Keratinocyte (primary cell): ENCODE data around the gene TTLL8. TPM values are rescaled to one million over a fixed set of nuclear protein-coding genes. Genes with fewer than 3 reads are reported as not detected.

Experiments
- DNase-seq: peaks from one replicate; pipeline ENCODE4 v3.0.0-alpha.2; 2011; ENCODE audit warnings: low read depth, missing footprints, low spot score
- FAIRE-seq: peaks from 2 replicates; lab custom pipeline; 2011; peaks lifted over from hg19 to GRCh38; lab: Jason Lieb, UNC
- H2AFZ ChIP-seq: 2 replicates; pipeline ENCODE4 v1.6.0; 2012; ENCODE audit warnings: low read length, control low read depth, inconsistent platforms; ENCODE audit not compliant: control insufficient read depth
- H3K27ac ChIP-seq: 2 replicates; pipeline ENCODE4 v1.5.1; 2011; ENCODE audit warnings: low read length; ENCODE audit not compliant: control insufficient read depth, insufficient read depth
- H3K27me3 ChIP-seq: 3 replicates; pipeline ENCODE4 v1.6.0; 2011; ENCODE audit warnings: low read length; ENCODE audit not compliant: control insufficient read depth, insufficient read depth; ENCODE audit errors: extremely low read depth
- H3K36me3 ChIP-seq, 2 experiments: 2 replicates in 1 of 2; 3 replicates in 1 of 2; pipeline ENCODE4 v1.5.1; 2011; ENCODE audit warnings: low read length in 2 of 2, mild to moderate bottlenecking in 1 of 2; ENCODE audit not compliant: control insufficient read depth in 2 of 2, insufficient read depth in 2 of 2; ENCODE audit errors: extremely low read depth in 1 of 2
- H3K4me1 ChIP-seq: 3 replicates; pipeline ENCODE4 v1.5.1; 2011; ENCODE audit warnings: low read length; ENCODE audit not compliant: control insufficient read depth, insufficient read depth; ENCODE audit errors: extremely low read depth
- H3K4me2 ChIP-seq: 3 replicates; pipeline ENCODE4 v1.6.0; 2011; ENCODE audit warnings: low read depth, low read length; ENCODE audit not compliant: control insufficient read depth, insufficient read depth; ENCODE audit errors: extremely low read depth
- H3K4me3 ChIP-seq, 3 experiments: fragments of 200-600 bp in 1 of 3; sonication (generic) in 1 of 3; 2 replicates in 2 of 3; 3 replicates in 1 of 3; pipeline ENCODE4 v1.5.1; 2011 to 2016; ENCODE audit warnings: low read length in 3 of 3, mild to moderate bottlenecking in 3 of 3, control low read depth in 2 of 3, inconsistent platforms in 1 of 3, low read depth in 1 of 3, mixed read lengths in 1 of 3, mixed run types in 1 of 3, moderate library complexity in 1 of 3; ENCODE audit not compliant: control insufficient read depth in 2 of 3, insufficient read depth in 2 of 3; ENCODE audit errors: extremely low read depth in 1 of 3
- H3K79me2 ChIP-seq: 2 replicates; pipeline ENCODE4 v1.6.0; 2012; ENCODE audit warnings: low read length; ENCODE audit not compliant: control insufficient read depth, insufficient read depth
- H3K9ac ChIP-seq: 3 replicates; pipeline ENCODE4 v1.6.0; 2011; ENCODE audit warnings: low read length; ENCODE audit not compliant: control insufficient read depth, insufficient read depth; ENCODE audit errors: extremely low read depth
- H3K9me1 ChIP-seq: 3 replicates; pipeline ENCODE4 v1.6.0; 2011; ENCODE audit warnings: low read length; ENCODE audit not compliant: control insufficient read depth, insufficient read depth; ENCODE audit errors: extremely low read depth
- H3K9me3 ChIP-seq: 2 replicates; pipeline ENCODE4 v1.5.1; 2012; ENCODE audit warnings: low read depth, low read length; ENCODE audit not compliant: control insufficient read depth
- H4K20me1 ChIP-seq: 3 replicates; pipeline ENCODE4 v1.6.0; 2011; ENCODE audit warnings: low read length; ENCODE audit not compliant: control insufficient read depth, insufficient read depth; ENCODE audit errors: extremely low read depth
- CTCF ChIP-seq, 3 experiments: IDR thresholded peaks in 1 of 3; conservative IDR thresholded peaks in 1 of 3; optimal IDR thresholded peaks in 1 of 3; 2 replicates in 2 of 3; 3 replicates in 1 of 3; pipeline versions ENCODE3 to v1.5.1; 2011; ENCODE audit warnings: low read length in 3 of 3, mild to moderate bottlenecking in 3 of 3, moderate library complexity in 2 of 3, control low read depth in 1 of 3, inconsistent platforms in 1 of 3; ENCODE audit not compliant: insufficient read depth in 2 of 3; ENCODE audit errors: extremely low read depth in 1 of 3
- EZH2 ChIP-seq: IDR thresholded peaks from one replicate; pipeline ENCODE4 v1.6.1; 2012; ENCODE audit warnings: inconsistent platforms, mild to moderate bottlenecking, low read length, moderate library complexity
- dilution Hi-C: fragments of 300-500 bp; cut with MboI; formaldehyde crosslinking; loops from one replicate; pipeline ENCODE4 v1.7.0; 2020; ENCODE audit warnings: low sequenced_read_pairs; ENCODE audit not compliant: extremely low pct_ligation_motif_present
- polyA plus RNA-seq, 5 experiments: library from polyadenylated mRNA; depleted of rRNA in 3 of 5; stranded (reverse) in 3 of 5; stranded (forward) in 1 of 5; unstranded in 1 of 5; fragments of >200 nt; gene quantifications; 1 replicate in 1 of 5; 2 replicates in 3 of 5; 3 replicates in 1 of 5; pipeline versions ENCODE4 v1.2.1 to v1.2.3, GENCODE V29; 2011 to 2012; ENCODE audit warnings: missing spikeins in 2 of 5, low read depth in 1 of 5, low replicate concordance in 1 of 5

The TTLL8 gene
- polyA plus RNA-seq, 1 donor (not counting 4 experiments of a cell fraction or from before 2014, with no cell fraction given), result not detected

GRCh38 chr22:50078246-50078645 is 20.1 kb upstream of the TTLL8 start:
- no peak for FAIRE-seq
- no peak overlapping the region for H3K4me3 ChIP-seq
- H3K27ac ChIP-seq, result no peak overlapping the region
- H3K9ac ChIP-seq, result no peak overlapping the region
- no peaks in the 10 kb centered on the region for H4K20me1 ChIP-seq
- peaks cover 10% of the 10 kb centered on the region for H3K4me1 ChIP-seq
- H3K4me2 ChIP-seq, result no peak overlapping the region
- H3K79me2 ChIP-seq, result no peaks in the 10 kb centered on the region
- H2AFZ ChIP-seq, result no peak overlapping the region
- H3K9me3 ChIP-seq, result no peaks in the 10 kb centered on the region
- H3K36me3 ChIP-seq, result no peaks in the 10 kb centered on the region
- peaks cover 11% of the 10 kb centered on the region for H3K27me3 ChIP-seq
- H3K9me1 ChIP-seq, result no peaks in the 10 kb centered on the region
- no peak for DNase-seq
- dilution Hi-C loops, result no loop called here
- TF ChIP-seq EZH2, result no peak
- no peak for TF ChIP-seq CTCF (optimal IDR thresholded peaks at IDR 0.05 in 1 of 3, IDR thresholded peaks at IDR 0.05 in 1 of 3, conservative IDR thresholded peaks at IDR 0.05 in 1 of 3; ENCODE audit: extremely low read depth in 1 of 3, insufficient read depth in 2 of 3, low read length in 3 of 3)

GRCh38 chr22:50076646-50077535 is 18.8 kb upstream of the TTLL8 start:
- no peak overlapping the region for H3K4me3 ChIP-seq
- dilution Hi-C loops, result no loop called here
- H2AFZ ChIP-seq, result no peak overlapping the region
- H3K4me1 ChIP-seq, result no peaks in the 10 kb centered on the region
- no peak for FAIRE-seq
- no peak overlapping the region for H3K27ac ChIP-seq
- peaks cover 11% of the 10 kb centered on the region for H3K27me3 ChIP-seq
- H3K9me3 ChIP-seq, result no peaks in the 10 kb centered on the region
- no peaks in the 10 kb centered on the region for H3K9me1 ChIP-seq
- no peak for DNase-seq
- TF ChIP-seq EZH2 (no peak), CTCF (optimal IDR thresholded peaks at IDR 0.05 in 1 of 3, IDR thresholded peaks at IDR 0.05 in 1 of 3, conservative IDR thresholded peaks at IDR 0.05 in 1 of 3; ENCODE audit: extremely low read depth in 1 of 3, insufficient read depth in 2 of 3, low read length in 3 of 3) (no peak)
- H4K20me1 ChIP-seq, result no peaks in the 10 kb centered on the region
- no peaks in the 10 kb centered on the region for H3K79me2 ChIP-seq
- no peak overlapping the region for H3K9ac ChIP-seq
- H3K36me3 ChIP-seq, result no peaks in the 10 kb centered on the region
- no peak overlapping the region for H3K4me2 ChIP-seq
